NCI-H774 (cell line): ENCODE measurements around the gene ALG2.
A peak's percentile ranks its signal among the peaks of the same experiment; 100 is the strongest.

Experiments used
- DNase-seq: peaks from one replicate; lab custom pipeline; 2025; lab: John Stamatoyannopoulos, UW

ALG2 gene

DNA sequence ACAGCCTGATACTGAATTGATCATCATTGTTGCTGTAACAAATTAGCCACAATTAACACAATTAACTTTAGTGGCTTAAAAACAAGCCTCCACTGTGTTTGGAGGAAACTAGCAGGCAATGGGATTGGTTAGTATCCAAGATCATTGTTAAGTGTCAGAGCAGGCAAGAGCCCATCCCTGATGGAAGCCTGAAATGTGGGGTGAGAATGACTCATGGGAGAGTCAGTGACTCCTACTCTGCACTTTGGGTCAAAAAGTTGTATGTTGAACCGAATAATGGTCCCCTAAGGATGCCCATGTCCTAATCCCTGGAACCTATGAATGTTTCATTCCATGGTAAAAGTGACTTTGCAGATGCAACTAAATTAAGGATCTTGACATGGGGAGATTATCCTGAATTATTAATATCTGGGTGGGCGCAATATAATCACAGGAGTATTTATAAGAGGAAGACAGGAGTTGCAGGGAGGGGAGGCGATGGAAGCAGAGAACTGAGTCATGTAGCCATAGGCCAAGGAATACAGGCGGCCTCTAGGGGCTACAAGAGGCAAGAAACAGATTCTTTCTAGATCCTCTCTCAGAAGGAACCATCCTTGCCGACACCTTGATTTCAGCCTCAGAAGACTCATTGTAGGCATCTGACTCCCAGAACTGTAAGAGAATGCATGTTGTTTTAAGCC lies 28.8 kb downstream of the ALG2 start:
- no peak for DNase-seq

- no peak for DNase-seq
These were observed 31.0 kb downstream of the ALG2 start for GRCh38 chr9:99190597-99191283.

GRCh38 chr9:99189887-99190596 lies 31.7 kb downstream of the ALG2 start:
- DNase-seq = no peak

- no peak for DNase-seq
These were observed 32.6 kb downstream of the ALG2 start for GRCh38 chr9:99189186-99189585.

GRCh38 chr9:99187311-99187710 lies 34.4 kb downstream of the ALG2 start:
- no peak for DNase-seq

- DNase-seq = no peak
These were observed 35.8 kb downstream of the ALG2 start for GRCh38 chr9:99185934-99186333.

DNA sequence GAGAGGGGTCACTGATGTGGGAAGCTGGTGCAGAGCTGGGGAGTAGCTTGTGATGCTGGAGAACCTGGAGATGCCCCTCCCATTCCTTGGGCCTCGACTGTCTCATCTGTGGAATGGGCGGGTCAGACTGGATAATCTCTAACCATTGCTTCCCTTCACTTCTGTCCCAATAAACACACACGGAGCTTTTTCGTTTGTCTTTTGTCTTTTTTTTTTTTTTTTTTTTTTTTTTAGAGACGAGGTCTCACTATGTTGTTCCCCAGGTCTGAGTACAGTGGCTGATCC lies 36.5 kb downstream of the ALG2 start:
- no peak for DNase-seq

DNA sequence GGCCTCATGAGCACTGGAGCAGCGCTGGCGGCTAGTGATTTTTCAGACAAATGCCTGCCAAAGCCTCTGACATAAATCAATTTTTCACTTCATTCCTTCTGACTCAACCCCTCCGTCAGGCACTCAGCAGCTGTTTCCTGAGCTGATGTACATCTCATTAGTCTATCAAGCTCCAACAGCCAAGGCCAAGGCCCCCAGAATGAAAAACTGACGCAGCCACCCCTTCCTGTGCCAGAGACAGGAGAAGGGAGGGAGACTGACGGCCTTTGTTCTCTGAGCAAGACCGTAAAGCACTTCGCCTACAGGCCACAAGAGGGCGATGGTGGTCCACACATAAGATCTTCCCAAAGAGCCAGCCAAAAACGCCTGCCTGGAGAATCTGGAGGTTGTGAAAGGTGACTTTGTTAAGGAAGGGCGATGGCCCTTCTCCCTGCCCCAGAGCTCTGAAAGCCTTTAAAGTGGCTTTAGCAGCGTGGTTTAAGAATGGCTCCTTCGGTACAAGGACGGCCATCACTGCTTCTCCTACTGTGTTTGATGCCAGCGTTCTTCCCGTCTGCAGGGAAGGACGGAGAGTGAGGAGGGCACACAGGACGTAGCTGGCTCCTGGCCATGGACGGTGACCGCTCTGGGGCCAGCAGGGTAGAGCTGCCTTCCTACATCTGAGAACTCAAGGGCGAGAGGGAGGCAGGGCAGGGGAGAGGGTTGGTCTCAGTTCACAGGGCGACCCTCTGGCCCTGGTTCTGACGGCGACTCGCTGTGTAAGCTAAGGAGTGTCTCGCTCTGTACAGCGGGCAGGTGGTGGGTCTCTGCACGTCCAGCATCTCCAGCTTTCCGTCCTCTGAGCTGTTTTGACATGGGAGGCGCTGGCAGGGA lies 37.0 kb downstream of the ALG2 start:
- DNase-seq = peak; percentile 78

DNA sequence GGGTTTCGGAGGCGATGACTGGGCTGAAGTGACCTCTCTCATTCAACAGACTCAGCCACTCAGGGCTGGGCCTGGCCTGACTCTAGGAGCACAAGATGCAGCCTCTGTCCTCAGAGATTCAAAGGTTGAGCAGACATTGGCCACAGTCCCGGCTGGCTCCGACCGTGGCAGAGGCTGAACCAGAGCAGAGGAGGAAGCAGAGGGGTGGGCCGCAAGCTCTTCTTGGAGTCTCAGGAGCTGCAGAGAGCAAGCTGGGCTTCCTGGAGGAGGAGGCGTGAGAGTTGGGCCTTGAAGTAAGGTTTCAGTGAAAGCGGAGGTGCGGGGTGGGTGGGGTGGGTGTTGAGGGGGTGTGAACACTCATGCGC lies 37.6 kb downstream of the ALG2 start:
- DNase-seq = no peak

GRCh38 chr9:99183616-99184015 lies 38.1 kb downstream of the ALG2 start:
- DNase-seq = no peak

DNA sequence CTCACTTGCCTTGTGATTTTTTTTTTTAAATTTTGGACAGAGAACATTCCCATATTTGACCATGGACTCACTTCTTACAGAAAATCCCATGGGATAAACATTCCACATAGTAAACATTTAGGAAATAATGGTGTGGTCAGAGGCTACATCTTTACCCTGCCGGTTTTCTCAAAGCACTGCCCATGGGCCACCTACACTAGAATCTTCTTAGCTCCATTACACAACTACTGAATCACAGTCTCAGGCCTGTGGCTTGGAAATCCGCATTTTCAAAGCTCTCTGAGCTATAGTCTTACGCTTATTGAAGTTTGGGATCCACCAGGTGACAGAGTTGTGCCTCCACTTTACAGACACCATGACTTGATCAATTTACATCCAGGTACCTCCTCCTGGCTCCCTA lies 39.4 kb downstream of the ALG2 start:
- DNase-seq = no peak

GRCh38 chr9:99181621-99182020 lies 40.1 kb downstream of the ALG2 start:
- DNase-seq = no peak

- DNase-seq = no peak
These were observed 40.5 kb downstream of the ALG2 start for GRCh38 chr9:99181206-99181605.

DNA sequence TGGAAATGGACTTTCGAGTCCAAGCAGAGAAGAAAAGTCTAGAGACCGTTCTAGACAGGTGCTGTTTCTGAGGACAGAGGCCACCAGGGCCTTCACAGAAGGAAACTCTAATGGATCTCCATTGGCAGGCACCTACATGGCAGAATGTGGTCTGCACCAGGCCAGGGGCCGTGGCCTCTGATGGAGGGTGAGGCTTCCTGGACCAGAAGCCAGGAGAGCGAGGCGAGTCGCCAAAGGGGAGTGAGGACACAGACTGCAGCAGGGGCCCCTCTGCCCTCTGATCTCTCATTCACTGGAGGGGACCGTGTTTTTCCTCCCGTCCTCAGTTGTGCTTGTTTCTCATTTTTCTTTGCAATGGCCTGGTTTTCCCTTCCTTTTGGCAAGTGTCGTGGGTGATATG lies 41.1 kb downstream of the ALG2 start:
- no peak for DNase-seq

GRCh38 chr9:99180199-99180598 lies 41.5 kb downstream of the ALG2 start:
- DNase-seq = no peak

- no peak for DNase-seq
These were observed 42.5 kb downstream of the ALG2 start for GRCh38 chr9:99178912-99179872.

GRCh38 chr9:99177576-99178366 lies 44.0 kb downstream of the ALG2 start:
- no peak for DNase-seq

- no peak for DNase-seq
These were observed 45.2 kb downstream of the ALG2 start for GRCh38 chr9:99176527-99177013.

DNA sequence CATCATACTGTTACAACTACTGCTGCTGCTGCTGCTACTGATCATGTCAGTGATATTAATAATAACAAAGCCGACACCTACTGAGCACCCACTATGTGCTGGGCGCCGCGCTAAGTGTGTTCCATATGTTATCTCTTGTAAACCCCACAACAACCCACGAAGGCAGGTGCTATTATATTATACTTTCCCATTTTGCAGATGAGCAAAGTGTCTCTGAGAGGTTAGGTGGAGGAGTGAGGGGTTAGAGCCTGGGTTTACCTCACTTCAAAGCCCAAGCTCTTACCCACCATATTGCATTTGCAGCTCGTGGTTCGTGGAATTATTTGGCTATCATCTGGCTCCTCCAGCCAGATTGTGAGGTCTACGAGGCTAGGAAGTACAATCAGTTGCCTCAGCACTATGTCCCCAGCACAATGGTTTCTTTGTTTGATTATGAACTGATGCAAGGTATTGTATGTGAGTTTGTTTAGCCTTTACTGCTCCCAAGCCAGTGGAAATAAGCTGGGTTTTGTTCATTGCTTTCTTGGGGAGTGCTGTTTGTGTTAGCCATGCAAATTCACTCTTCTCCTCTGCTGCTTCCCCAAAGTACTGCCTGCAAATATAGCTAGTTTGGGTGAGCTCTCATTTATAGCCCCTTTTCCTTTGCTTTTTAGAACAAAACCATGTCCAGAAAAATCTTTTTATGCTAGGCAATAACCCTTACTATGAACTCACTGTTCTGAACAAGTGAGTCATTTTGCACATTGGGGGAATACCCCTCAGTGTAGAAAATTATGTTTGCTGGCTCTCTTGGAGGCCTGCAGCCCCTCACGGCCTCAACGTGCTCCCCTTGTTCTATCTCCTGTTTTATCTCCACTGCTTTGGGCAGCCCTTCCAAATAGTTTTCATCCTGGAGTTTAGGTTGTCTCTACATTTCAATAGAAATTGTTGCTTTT lies 47.9 kb downstream of the ALG2 start:
- peak; percentile 59 for DNase-seq
